PFSK-1 (cell line): Measurements from ENCODE around the gene AATF.

Source experiments
- POLR2AphosphoS5 ChIP-seq: IDR thresholded peaks from 2 replicates; pipeline ENCODE4 v1.6.1; 2012; ENCODE audit warnings: low read depth, mild to moderate bottlenecking, control low read depth, low read length, moderate library complexity
- REST ChIP-seq, 2 experiments: IDR thresholded peaks; 2 replicates each; pipeline versions ENCODE4 v1.6.1 to v1.8.0; 2011 to 2012; ENCODE audit warnings: low read depth in 2 of 2, low read length in 2 of 2, control low read depth in 1 of 2, inconsistent platforms in 1 of 2, mild to moderate bottlenecking in 1 of 2, moderate library complexity in 1 of 2; ENCODE audit not compliant: insufficient read depth in 1 of 2
- SIN3A ChIP-seq: IDR thresholded peaks from 2 replicates; pipeline ENCODE4 v1.6.1; 2012; ENCODE audit warnings: mild to moderate bottlenecking, low read length, moderate library complexity, borderline replicate concordance; ENCODE audit not compliant: insufficient read depth

DNA sequence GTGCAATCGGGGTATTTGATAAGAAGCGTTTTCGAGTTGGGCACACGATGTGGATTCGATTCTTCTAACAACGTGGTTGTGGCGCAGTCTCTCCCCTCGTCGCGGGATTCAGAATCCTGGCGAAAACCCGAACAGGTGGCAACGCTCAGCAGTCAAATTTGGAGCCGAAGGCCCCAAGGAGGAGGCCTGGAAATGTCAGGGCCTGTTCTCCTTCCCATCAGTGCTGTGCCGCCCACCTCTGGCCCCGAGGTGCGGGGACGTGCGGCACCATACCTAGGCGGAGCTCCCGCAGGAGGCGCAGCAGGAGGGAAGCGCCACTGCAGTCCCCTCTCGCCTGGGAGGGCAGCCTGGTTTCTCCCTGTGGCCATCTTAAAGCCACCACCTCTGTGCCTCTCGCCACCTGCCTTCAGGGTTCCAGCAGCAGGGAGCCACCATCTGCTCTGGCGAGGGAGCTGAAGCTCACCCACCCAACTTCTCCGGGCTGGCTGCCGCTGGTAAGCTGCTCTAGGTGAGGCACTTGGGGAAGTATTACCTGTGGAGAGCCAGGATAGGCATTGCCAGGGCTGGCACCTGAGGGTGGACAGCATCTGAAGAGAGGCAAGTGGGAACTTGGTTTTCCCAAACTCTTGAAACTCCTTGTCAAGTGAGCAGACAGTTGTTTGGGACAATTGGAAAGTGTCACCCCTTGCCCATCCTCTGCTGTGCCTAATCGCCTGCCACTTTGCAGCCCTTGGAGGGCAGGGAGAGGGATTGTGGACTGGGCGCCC, 2.6 kb upstream of the AATF start:
- TF ChIP-seq POLR2AphosphoS5 (no peak), REST (IDR thresholded peaks at IDR 0.05; ENCODE audit: insufficient read depth in 1 of 2, low read depth in 2 of 2, low read length in 2 of 2) (no peak), SIN3A (no peak)
